ENCODE results near the gene GALT. TPM values are rescaled to one million over a fixed set of nuclear protein-coding genes. Genes with fewer than 3 reads are reported as not detected.

GALT gene
- total and polyA plus RNA-seq, 2 donors (not counting 1 experiment from before 2014, with no cell fraction given) = 111 to 167 TPM

DNA sequence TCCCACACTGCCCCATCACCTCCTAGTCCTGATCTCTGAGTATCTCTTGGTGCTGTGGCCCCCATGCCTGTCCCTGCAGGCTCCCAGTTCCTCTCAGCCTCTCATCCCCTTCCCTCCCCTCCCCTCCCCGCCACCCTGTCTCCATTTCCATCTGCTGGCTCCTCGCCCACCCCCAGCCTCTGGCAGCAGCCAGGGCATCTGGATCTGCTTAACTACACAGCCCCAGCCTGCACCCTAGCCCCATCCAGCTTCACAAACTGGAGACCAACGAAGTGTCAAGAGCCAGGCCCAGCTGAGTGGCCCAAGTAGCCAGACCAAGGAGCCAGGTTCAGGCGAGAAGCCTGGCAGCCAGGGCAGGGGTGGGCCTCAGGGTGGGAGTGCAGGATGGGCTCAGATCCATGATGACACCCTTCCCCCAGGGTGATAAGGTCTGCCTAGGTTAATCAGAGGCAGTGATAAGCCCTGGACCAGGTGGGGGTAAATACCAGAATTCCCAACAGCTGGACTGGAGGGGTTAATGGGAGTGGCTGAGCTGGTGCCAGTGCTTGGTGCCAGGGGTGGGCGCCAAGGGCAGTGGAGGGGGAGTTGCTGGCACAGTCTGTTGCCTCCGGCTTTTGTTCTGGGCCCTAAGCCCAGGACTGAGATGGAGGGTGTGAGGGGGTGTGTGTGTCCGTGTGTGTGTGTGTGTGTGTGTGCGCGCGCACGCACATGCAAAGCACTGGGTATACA, 8.0 kb downstream of the GALT start:
- TF ChIP-seq, protein P1, sequence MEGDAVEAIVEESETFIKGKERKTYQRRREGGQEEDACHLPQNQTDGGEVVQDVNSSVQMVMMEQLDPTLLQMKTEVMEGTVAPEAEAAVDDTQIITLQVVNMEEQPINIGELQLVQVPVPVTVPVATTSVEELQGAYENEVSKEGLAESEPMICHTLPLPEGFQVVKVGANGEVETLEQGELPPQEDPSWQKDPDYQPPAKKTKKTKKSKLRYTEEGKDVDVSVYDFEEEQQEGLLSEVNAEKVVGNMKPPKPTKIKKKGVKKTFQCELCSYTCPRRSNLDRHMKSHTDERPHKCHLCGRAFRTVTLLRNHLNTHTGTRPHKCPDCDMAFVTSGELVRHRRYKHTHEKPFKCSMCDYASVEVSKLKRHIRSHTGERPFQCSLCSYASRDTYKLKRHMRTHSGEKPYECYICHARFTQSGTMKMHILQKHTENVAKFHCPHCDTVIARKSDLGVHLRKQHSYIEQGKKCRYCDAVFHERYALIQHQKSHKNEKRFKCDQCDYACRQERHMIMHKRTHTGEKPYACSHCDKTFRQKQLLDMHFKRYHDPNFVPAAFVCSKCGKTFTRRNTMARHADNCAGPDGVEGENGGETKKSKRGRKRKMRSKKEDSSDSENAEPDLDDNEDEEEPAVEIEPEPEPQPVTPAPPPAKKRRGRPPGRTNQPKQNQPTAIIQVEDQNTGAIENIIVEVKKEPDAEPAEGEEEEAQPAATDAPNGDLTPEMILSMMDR (IDR thresholded peaks at IDR 0.05) = no peak
- TF ChIP-seq EZH2 (IDR thresholded peaks at IDR 0.05; ENCODE audit: borderline replicate concordance, insufficient read depth, low read depth, low read length, poor library complexity, severe bottlenecking) = no peak
- CTCF ChIA-PET = no interaction called here
- no peak overlapping the region for H3K4me3 ChIP-seq (ENCODE audit: control extremely low read depth in 1 of 5, extremely low read depth in 1 of 5, insufficient read depth in 1 of 5, low read depth in 2 of 5, low read length in 4 of 5)
- H2AFZ ChIP-seq (ENCODE audit: insufficient read depth, low read depth, low read length, poor library complexity, severe bottlenecking) = no peak overlapping the region
- H3K36me3 ChIP-seq (replicated peaks in 1 of 2; ENCODE audit: control extremely low read depth in 1 of 2, control insufficient read depth in 1 of 2, extremely low read depth in 1 of 2, insufficient read depth in 2 of 2, low read length in 1 of 2) = peaks cover 0 to 8% of the 10 kb centered on the region in 2 experiments
- Mint-ChIP-seq H3K27ac (no peak overlapping the region), H3K4me1 (peaks cover 11% of the 10 kb centered on the region), H3K4me3 (no peak overlapping the region), H3K27me3 (peaks cover 3% of the 10 kb centered on the region), H3K9me3 (ENCODE audit: insufficient read depth) (no peaks in the 10 kb centered on the region)
- H3K9me3 ChIP-seq (ENCODE audit: control extremely low read depth in 1 of 3, control insufficient read depth in 2 of 3, insufficient read depth in 1 of 3, low read length in 2 of 3) = no peaks in the 10 kb centered on the region
- no peak for DNase-seq
- H3K9ac ChIP-seq (ENCODE audit: low read length) = no peak overlapping the region
- 83% methylated on average over 9 of the region's 11 CpGs for WGBS (ENCODE audit: insufficient coverage)
- intact Hi-C loops (cut with micrococcal nuclease) = no loop called here
- no peaks in the 10 kb centered on the region for H3K4me1 ChIP-seq (ENCODE audit: control insufficient read depth in 2 of 2, insufficient read depth in 2 of 2, low read length in 2 of 2)
- no peak for ATAC-seq (ENCODE audit: low read depth)
- no peak overlapping the region for H3K4me2 ChIP-seq (replicated peaks; ENCODE audit: low read depth, low read length, poor library complexity, severe bottlenecking)
- H4K20me1 ChIP-seq (ENCODE audit: control insufficient read depth, insufficient read depth, low read length, poor library complexity, severe bottlenecking) = no peaks in the 10 kb centered on the region
- no peaks in the 10 kb centered on the region for H3K79me2 ChIP-seq (ENCODE audit: control insufficient read depth, insufficient read depth, low read length)
- H3K27ac ChIP-seq (ENCODE audit: low read length in 2 of 2) = no peak overlapping the region
- no peaks in the 10 kb centered on the region for H3K27me3 ChIP-seq (replicated peaks in 1 of 4; ENCODE audit: control extremely low read depth in 1 of 4, control insufficient read depth in 3 of 4, insufficient read depth in 4 of 4, low read length in 3 of 4)
- POLR2A ChIA-PET = interaction anchor here (0.7 kb wide), 1 partner anchor 11 kb away, joined by 3 read pairs; no protein-coding TSS in a partner anchor

GRCh38 chr9:34655394-34655793, 8.9 kb downstream of the GALT start:
- no peak overlapping the region for H3K9ac ChIP-seq (ENCODE audit: low read length)
- no peaks in the 10 kb centered on the region for H4K20me1 ChIP-seq (ENCODE audit: control insufficient read depth, insufficient read depth, low read length, poor library complexity, severe bottlenecking)
- no peaks in the 10 kb centered on the region for H3K9me3 ChIP-seq (ENCODE audit: control extremely low read depth in 1 of 3, control insufficient read depth in 2 of 3, insufficient read depth in 1 of 3, low read length in 2 of 3)
- no peak overlapping the region for H3K4me2 ChIP-seq (replicated peaks; ENCODE audit: low read depth, low read length, poor library complexity, severe bottlenecking)
- no peak overlapping the region for H3K4me3 Mint-ChIP-seq
- peaks cover 11% of the 10 kb centered on the region for H3K4me1 Mint-ChIP-seq
- 93% methylated on average over 5 of the region's 5 CpGs for WGBS (ENCODE audit: insufficient coverage)
- H3K4me3 ChIP-seq (ENCODE audit: control extremely low read depth in 1 of 5, extremely low read depth in 1 of 5, insufficient read depth in 1 of 5, low read depth in 2 of 5, low read length in 4 of 5) = no peak overlapping the region
- no peaks in the 10 kb centered on the region for H3K36me3 ChIP-seq (replicated peaks in 1 of 2; ENCODE audit: control extremely low read depth in 1 of 2, control insufficient read depth in 1 of 2, extremely low read depth in 1 of 2, insufficient read depth in 2 of 2, low read length in 1 of 2)
- intact Hi-C loops (cut with micrococcal nuclease) = no loop called here
- POLR2A ChIA-PET = interaction anchor here (0.7 kb wide), 2 partner anchors 8 to 45 kb away, joined by 4 to 9 read pairs; no protein-coding TSS in a partner anchor
- H3K9me3 Mint-ChIP-seq (ENCODE audit: insufficient read depth) = no peaks in the 10 kb centered on the region
- no peaks in the 10 kb centered on the region for H3K27me3 ChIP-seq (replicated peaks in 1 of 4; ENCODE audit: control extremely low read depth in 1 of 4, control insufficient read depth in 3 of 4, insufficient read depth in 4 of 4, low read length in 3 of 4)
- CTCF ChIA-PET = interaction anchor here (0.6 to 0.7 kb wide), 2 partner anchors 49 to 60 kb away, joined by 3 read pairs; no protein-coding TSS in a partner anchor
- no peak overlapping the region for H3K27ac ChIP-seq (ENCODE audit: low read length in 2 of 2)
- no peaks in the 10 kb centered on the region for H3K4me1 ChIP-seq (ENCODE audit: control insufficient read depth in 2 of 2, insufficient read depth in 2 of 2, low read length in 2 of 2)
- H3K79me2 ChIP-seq (ENCODE audit: control insufficient read depth, insufficient read depth, low read length) = no peaks in the 10 kb centered on the region
- no peak overlapping the region for H2AFZ ChIP-seq (ENCODE audit: insufficient read depth, low read depth, low read length, poor library complexity, severe bottlenecking)
- H3K27me3 Mint-ChIP-seq = peaks cover 3% of the 10 kb centered on the region
- DNase-seq = no peak
- TF ChIP-seq, protein P1 (IDR thresholded peaks at IDR 0.05) = no peak
- TF ChIP-seq EZH2 (IDR thresholded peaks at IDR 0.05; ENCODE audit: borderline replicate concordance, insufficient read depth, low read depth, low read length, poor library complexity, severe bottlenecking) = no peak
- no peak for ATAC-seq (ENCODE audit: low read depth)
- H3K27ac Mint-ChIP-seq = no peak overlapping the region
